Muscle layer of duodenum (tissue), 2 donors: Measurements from ENCODE around the gene C6orf15.

Experiments
- H3K27ac ChIP-seq: one replicate; pipeline ENCODE4 v1.7.0; 2013; ENCODE audit warnings: mild to moderate bottlenecking, low read length
- H3K27me3 ChIP-seq: one replicate; pipeline ENCODE4 v1.7.0; 2013; ENCODE audit warnings: low read depth, mild to moderate bottlenecking, control low read depth, low read length
- H3K36me3 ChIP-seq, 2 donors: one replicate each; pipeline ENCODE4 v1.7.0; 2013; ENCODE audit warnings: low read length in 2 of 2, control low read depth in 1 of 2, mild to moderate bottlenecking in 1 of 2; ENCODE audit not compliant: insufficient read depth in 2 of 2, control insufficient read depth in 1 of 2
- H3K4me1 ChIP-seq, 2 donors: one replicate each; pipeline ENCODE4 v1.7.0; 2013; ENCODE audit warnings: low read length in 2 of 2, mild to moderate bottlenecking in 2 of 2, control low read depth in 1 of 2, moderate library complexity in 1 of 2; ENCODE audit not compliant: insufficient read depth in 2 of 2, control insufficient read depth in 1 of 2
- H3K4me3 ChIP-seq, 2 donors: one replicate each; pipeline ENCODE4 v1.7.0; 2013; ENCODE audit warnings: low read length in 2 of 2, low read depth in 1 of 2, mild to moderate bottlenecking in 1 of 2
- H3K9me3 ChIP-seq, 2 donors: one replicate each; pipeline ENCODE4 v1.7.0; 2013; ENCODE audit warnings: low read length in 2 of 2, control low read depth in 1 of 2, mild to moderate bottlenecking in 1 of 2; ENCODE audit not compliant: control insufficient read depth in 1 of 2
- donor health status: healthy.

The C6orf15 gene

DNA sequence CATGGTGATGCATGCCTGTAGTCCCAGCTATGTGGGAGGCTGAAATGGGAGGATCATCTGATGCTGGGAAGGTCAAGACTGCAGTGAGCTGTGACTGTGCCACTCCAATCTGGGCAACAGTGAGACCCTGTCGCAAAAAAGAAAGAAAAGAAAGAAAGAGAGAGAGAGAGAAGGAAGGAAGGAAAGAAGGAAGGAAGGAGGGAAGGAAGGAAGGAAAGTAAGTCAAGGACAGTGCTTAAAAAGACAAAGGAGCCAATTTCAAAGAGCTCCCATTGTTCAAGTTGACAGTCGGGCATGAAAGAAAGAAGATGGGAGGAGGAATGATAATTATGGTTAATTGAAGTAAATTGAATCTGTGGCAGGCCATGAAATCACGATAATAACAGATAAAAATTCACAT is 16.2 kb downstream of the C6orf15 start:
- H3K9me3 ChIP-seq: no peaks in the 10 kb centered on the region
- no peaks in the 10 kb centered on the region for H3K4me1 ChIP-seq
- H3K4me3 ChIP-seq: no peak overlapping the region
- H3K27ac ChIP-seq: no peak overlapping the region
- no peaks in the 10 kb centered on the region for H3K27me3 ChIP-seq
- H3K36me3 ChIP-seq: no peaks in the 10 kb centered on the region

DNA sequence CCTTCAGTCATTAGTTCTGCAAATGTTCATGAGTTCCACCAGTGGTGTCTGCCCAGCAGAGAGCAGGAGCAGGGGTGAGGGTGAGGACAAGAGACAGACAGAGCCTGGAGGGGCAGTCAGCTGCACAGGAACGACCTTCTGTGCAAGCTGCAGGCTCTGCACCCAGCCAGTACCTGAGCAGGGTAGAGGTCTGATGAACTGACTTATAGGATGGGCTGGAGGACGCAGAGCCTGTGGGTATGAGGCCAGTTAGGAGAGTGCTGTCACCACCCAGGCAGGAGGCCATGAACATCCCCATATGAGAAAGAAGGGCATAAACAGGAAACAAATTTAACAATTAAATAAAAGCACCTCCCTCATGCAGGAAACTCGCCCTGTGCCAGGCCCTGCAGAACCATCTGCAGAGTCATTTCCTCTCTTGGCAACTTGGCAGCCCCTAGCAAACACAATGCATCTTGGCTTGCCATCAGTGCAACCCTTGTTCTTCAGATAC is 17.9 kb downstream of the C6orf15 start:
- H3K9me3 ChIP-seq: no peaks in the 10 kb centered on the region
- H3K27ac ChIP-seq: no peak overlapping the region
- H3K36me3 ChIP-seq: no peaks in the 10 kb centered on the region
- H3K4me1 ChIP-seq: no peaks in the 10 kb centered on the region
- H3K27me3 ChIP-seq: no peaks in the 10 kb centered on the region
- no peak overlapping the region for H3K4me3 ChIP-seq

DNA sequence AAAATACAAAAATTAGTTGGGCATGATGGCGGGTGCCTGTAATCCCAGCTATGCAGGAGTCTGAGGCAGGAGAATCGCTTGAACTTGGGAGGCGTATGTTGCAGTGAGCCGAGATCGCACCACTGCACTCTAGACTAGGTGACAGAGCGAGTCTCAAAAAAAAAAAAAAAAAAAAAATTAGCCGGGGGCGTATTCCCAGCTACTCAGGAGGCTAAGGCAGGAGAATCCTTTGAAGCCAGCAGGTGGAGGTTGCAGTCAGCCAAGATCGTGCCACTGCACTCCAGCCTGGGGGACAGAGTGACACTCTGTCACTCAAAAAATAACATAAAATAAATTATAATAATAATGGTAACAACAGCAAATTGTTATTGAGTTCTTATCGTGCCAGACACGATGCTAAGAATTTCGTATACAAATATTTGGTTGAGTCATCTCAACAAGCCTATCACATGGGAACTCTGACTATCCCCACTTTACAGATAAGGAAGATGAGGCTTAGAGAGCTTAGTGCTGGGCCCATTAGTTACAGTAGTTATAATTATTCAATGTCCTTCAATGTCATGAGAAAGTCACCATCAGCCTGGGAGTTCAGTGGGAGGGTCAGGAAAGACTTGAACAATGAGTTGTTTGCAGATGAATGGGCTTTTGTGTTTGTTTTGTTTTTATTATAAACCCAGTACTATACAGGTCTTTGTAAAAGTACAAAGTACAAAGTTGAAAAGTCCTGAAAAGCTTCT is 19.4 kb downstream of the C6orf15 start:
- no peak overlapping the region for H3K27ac ChIP-seq
- no peaks in the 10 kb centered on the region for H3K4me1 ChIP-seq
- no peaks in the 10 kb centered on the region for H3K36me3 ChIP-seq
- no peaks in the 10 kb centered on the region for H3K27me3 ChIP-seq
- H3K4me3 ChIP-seq: no peak overlapping the region
- H3K9me3 ChIP-seq: no peaks in the 10 kb centered on the region

DNA sequence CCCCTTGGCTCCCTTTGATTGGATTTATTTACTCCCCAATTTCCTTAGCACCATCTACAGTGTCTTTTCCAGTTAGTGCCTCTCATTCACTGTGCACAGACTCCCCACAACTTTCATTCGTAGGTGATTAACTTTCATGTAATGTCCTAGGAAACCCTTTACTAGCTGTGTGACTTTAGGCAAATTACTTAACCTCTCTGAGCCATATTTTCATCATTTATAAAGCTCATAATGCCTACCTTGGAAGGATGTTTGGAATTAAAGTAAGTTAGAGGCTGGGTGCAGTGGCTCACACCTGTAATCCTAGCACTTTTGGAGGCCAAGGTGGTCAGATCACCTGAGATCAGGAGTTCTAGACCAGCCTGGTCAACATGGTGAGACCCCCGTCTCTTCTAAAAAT is 20.1 kb downstream of the C6orf15 start:
- Histone ChIP-seq H3K9me3 (no peaks in the 10 kb centered on the region), H3K27ac (no peak overlapping the region)

DNA sequence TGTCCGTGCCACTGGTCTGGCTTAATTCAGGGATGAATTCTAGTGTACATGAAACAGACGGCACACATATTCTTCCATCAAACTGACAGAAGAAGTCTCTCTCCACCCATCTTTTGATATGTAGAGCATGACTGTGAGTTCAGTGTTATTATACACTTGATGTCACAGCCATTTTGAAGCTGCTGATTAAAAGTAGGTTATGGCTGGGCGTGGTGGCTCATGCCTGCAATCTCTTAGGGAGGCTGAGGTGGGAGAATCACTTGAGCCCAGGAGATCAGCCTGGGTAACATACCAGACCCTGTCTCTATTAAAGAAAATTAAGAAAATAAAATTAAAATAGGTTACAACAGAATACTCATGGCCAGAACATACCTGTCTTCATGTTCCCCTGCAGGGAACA is 20.7 kb downstream of the C6orf15 start:
- no peaks in the 10 kb centered on the region for H3K9me3 ChIP-seq
- no peaks in the 10 kb centered on the region for H3K36me3 ChIP-seq
- H3K4me3 ChIP-seq: no peak overlapping the region
- peaks cover 5% of the 10 kb centered on the region in 2 donors for H3K4me1 ChIP-seq
- H3K27ac ChIP-seq: no peak overlapping the region
- H3K27me3 ChIP-seq: no peaks in the 10 kb centered on the region

More for the DNA sequence above, 20.1 kb downstream of the C6orf15 start:
- Histone ChIP-seq H3K27me3 (no peaks in the 10 kb centered on the region), H3K4me3 (no peak overlapping the region), H3K36me3 (no peaks in the 10 kb centered on the region), H3K4me1 (peaks cover 1 to 2% of the 10 kb centered on the region in 2 donors)

DNA sequence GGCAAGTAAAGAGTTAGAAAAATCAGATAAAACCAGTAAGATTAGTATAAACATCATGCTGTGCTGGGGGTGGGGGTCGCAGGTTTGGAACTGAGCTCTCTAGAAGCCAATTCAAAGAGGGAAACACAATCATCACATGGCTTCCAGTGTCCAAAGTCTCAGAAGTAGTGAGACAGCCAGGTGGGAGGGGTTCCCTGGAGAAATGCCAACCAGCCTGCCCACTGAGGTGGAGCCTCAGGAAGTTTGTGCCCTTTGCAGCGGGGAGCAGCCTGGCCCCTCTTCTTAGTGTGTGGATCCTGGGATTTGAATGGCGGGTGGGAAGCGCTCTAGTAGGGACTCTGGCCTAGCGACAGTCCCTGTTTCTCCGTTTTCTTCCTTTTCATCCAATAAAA is 21.4 kb downstream of the C6orf15 start:
- H3K4me3 ChIP-seq: no peak overlapping the region
- no peaks in the 10 kb centered on the region for H3K36me3 ChIP-seq
- peaks cover 5% of the 10 kb centered on the region in 2 donors for H3K4me1 ChIP-seq
- no peaks in the 10 kb centered on the region for H3K9me3 ChIP-seq
- H3K27ac ChIP-seq: no peak overlapping the region
- H3K27me3 ChIP-seq: no peaks in the 10 kb centered on the region

DNA sequence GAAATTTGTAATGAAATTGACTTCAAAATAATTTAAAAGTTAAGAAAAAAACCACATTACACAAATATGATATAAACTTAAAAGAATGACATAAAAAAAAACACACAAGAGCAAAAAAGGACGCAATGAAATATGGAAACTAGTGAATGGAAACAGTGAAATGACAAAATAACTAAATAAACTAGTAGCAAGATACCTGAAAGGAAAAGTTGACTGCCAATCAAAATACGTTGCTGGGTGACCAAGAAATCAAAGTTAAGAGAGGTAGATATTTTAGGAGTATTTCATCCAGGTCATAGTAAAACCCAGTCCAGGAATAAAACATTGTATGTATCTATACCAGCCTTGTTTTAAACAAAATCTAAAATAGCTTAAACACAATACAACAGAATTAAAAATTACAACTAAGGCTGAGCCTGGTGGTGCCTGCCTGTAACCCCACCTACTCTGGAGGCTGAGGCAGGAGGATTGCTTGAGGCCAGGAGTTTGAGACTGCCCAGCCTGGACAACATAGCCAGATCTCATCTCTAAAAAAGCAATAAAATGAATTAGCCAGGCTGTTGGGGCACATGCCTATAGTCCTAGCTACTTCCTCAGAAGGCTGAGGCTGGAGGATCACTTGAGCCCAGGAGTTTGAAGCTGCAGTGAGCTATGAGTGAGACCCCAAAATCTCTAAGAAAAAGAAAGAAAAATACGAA is 22.0 kb downstream of the C6orf15 start:
- Histone ChIP-seq H3K9me3 (no peaks in the 10 kb centered on the region), H3K27me3 (no peaks in the 10 kb centered on the region), H3K36me3 (no peaks in the 10 kb centered on the region), H3K4me1 (peaks cover 5% of the 10 kb centered on the region in 2 donors), H3K27ac (no peak overlapping the region), H3K4me3 (no peak overlapping the region)

DNA sequence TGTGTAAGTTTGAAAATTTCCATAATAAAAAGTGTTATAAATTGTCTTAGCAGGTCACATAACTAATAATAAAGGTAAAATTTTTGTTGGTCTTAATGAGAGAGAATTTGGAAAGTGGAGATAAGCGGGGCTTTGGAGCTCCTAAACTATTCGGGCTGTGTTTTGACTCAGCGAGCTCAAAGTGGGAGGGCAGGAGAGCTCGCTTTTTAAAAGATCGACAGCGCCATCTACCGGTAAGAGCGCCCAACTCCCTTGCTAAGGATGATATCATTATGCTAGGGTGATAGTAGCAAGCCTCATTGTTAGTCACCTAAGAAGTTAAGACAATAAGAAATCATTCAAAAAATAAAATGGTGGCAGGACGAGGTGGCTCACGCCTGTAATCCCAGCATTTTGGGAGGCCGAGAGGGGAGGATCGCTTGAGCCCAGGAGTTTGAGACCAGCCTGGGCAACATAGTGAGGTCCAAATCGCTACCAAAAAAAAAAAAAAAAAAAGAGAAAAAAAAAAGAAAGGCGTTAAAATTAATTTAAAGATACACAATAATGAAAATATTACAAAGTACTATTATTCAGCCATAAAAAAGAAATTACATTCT is 24.8 kb downstream of the C6orf15 start:
- Histone ChIP-seq H3K36me3 (no peaks in the 10 kb centered on the region), H3K27me3 (no peaks in the 10 kb centered on the region), H3K27ac (no peak overlapping the region), H3K4me3 (no peak overlapping the region), H3K4me1 (peaks cover 5% of the 10 kb centered on the region in 2 donors), H3K9me3 (no peaks in the 10 kb centered on the region)

DNA sequence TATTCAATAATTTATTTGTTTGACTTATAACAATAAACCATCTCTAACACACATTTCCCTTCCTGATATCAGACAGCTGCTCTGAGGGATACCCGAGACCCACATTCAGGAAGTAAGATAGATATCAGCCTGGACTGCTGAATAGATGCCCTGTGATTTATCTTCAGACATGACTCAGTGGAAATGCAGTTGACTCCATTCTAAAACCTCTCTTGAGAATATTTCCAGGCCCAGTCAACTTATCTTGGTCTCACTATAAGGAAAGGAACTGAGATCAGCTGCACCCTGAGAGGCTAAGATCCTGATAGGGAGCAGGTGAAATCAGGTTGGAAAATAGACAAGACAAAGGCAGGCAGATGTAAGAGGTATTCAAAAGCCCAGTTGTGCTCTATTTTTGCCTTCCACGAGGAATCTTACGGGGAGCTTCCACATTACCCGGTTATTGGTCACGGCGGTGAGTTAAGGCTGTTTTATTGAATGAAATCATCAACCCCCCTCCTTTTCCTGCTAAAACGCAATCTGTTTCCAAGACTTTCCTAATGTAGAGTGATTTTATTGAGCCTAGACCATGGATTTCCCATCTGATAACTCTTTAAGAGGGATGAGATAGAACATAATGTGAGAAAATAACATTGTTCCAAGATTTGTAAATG is 25.5 kb downstream of the C6orf15 start:
- Histone ChIP-seq H3K4me1 (peaks cover 5% of the 10 kb centered on the region in 2 donors), H3K36me3 (no peaks in the 10 kb centered on the region), H3K4me3 (no peak overlapping the region), H3K9me3 (no peaks in the 10 kb centered on the region), H3K27me3 (no peaks in the 10 kb centered on the region), H3K27ac (no peak overlapping the region)

DNA sequence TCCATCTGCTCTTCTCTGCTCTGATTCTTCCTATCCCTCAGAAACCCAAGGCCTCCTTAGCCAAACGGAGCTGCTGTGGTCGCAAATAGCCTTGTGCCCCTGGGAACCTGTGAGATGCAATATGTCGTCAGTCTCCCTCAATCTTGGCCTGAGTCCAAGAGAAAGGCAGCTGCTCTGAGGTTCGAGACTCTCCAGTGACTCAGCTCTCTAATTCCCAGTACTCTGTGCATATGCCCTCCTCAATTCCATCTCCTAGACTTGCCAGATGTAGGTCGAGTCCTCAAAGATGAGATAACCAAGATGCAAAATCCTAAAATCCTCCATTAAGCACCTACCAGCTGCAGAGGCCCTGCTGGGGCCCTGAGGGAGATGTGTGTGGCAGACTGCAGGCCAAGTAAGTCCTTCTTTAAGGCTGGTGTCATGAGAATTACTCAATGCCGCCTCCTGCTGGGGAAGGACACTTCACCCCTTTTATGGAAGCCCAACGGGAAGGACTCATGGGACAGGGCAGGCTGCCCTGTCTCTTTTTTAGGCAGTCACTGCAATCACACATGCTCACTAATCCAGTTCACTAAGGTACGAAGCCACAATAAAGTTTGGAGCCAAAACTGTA is 28.5 kb downstream of the C6orf15 start:
- Histone ChIP-seq H3K4me3 (no peak overlapping the region), H3K36me3 (no peaks in the 10 kb centered on the region), H3K9me3 (no peaks in the 10 kb centered on the region), H3K4me1 (peaks cover 5 to 10% of the 10 kb centered on the region in 2 donors), H3K27me3 (no peaks in the 10 kb centered on the region), H3K27ac (no peak overlapping the region)

DNA sequence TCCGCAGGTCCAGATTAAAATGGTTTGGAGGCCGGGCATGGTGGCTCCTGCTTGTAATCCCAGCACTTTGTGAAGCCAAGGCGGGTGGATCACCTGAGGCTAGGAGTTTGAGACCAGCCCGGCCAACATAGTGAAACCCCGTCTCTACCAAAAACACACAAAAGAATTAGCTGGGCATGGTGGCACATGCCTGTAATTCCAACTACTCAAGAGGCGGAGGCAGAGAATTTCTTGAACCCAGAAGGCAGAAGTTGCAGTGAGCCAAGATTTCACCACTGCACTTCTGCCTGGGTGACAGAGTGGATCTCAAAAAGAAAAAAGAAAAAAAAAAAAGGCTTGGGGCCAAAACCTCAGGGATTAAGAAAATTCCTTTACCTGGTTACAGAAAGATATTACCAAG is 30.5 kb downstream of the C6orf15 start:
- Histone ChIP-seq H3K4me3 (no peak overlapping the region), H3K27ac (no peak overlapping the region), H3K36me3 (no peaks in the 10 kb centered on the region)

More for the DNA sequence above, 30.5 kb downstream of the C6orf15 start:
- Histone ChIP-seq H3K4me1 (peaks cover under 1 to 5% of the 10 kb centered on the region in 2 donors), H3K27me3 (no peaks in the 10 kb centered on the region), H3K9me3 (no peaks in the 10 kb centered on the region)
